Measurements from ENCODE around the gene KIF24.

Gene KIF24

GRCh38 chr9:34328500-34328986 lies 525 bp downstream of the KIF24 start:
- ChIA-PET CTCF (interaction anchor here (1.2 to 1.9 kb wide), 2 partner anchors 10 to 48 kb away, joined by 5 to 9 read pairs; partner anchors contain the start of gene MYORG), POLR2A (no interaction called here)
- no peak for TF ChIP-seq CTCF (IDR thresholded peaks at IDR 0.05; ENCODE audit: control extremely low read depth, extremely low read depth, low read depth, missing control alignments)
- DNase-seq (ENCODE audit: extremely low spot score), result no peak

DNA sequence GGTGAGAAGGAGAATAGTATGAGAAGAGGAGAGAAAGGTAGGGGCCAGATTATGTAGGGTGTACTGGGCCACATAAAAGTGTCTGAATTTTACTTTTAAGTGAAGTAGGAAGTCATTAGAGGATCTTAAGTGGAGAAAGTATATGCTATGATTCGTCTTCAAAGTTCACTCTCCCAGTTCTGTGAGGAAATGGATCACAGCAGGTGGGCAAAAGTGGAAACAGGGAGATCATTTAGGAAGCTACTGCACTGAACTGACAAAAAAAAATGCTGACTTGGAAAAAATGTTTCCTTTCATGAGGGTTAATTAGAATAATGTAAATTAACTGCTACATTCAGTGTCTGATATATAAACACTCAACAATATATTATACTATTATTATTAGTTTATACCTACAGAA lies 2.4 kb downstream of the KIF24 start:
- TF ChIP-seq CTCF (IDR thresholded peaks at IDR 0.05; ENCODE audit: control extremely low read depth, extremely low read depth, low read depth, missing control alignments), result no peak
- POLR2A ChIA-PET, result no interaction called here

GRCh38 chr9:34322899-34323591 lies 6.0 kb downstream of the KIF24 start:
- POLR2A ChIA-PET, result no interaction called here
- CTCF ChIA-PET, result no interaction called here
- TF ChIP-seq CTCF (IDR thresholded peaks at IDR 0.05; ENCODE audit: control extremely low read depth, extremely low read depth, low read depth, missing control alignments), result no peak
- DNase-seq (ENCODE audit: extremely low spot score), result no peak

More for the DNA sequence above, 2.4 kb downstream of the KIF24 start:
- no peak for DNase-seq (ENCODE audit: extremely low spot score)
- CTCF ChIA-PET, result interaction anchor here (1.9 kb wide), 1 partner anchor 50 kb away, joined by 9 read pairs; the partner anchor contains the start of gene MYORG

GRCh38 chr9:34321451-34321850 lies 7.6 kb downstream of the KIF24 start:
- DNase-seq (ENCODE audit: extremely low spot score), result no peak
- TF ChIP-seq CTCF (IDR thresholded peaks at IDR 0.05; ENCODE audit: control extremely low read depth, extremely low read depth, low read depth, missing control alignments), result no peak
- POLR2A ChIA-PET, result no interaction called here
- CTCF ChIA-PET, result interaction anchor here (0.7 kb wide), 1 partner anchor 10 kb away, joined by 3 read pairs; no protein-coding TSS in a partner anchor

- ChIA-PET POLR2A (no interaction called here), CTCF (interaction anchor here (1.5 to 1.7 kb wide), 2 partner anchors 10 to 14 kb away, joined by 3 to 5 read pairs; no protein-coding TSS in a partner anchor)
- no peak for TF ChIP-seq CTCF (IDR thresholded peaks at IDR 0.05; ENCODE audit: control extremely low read depth, extremely low read depth, low read depth, missing control alignments)
- DNase-seq (ENCODE audit: extremely low spot score), result no peak
Observed at GRCh38 chr9:34318163-34318790, 10.8 kb downstream of the KIF24 start.

- DNase-seq (ENCODE audit: extremely low spot score), result no peak
- CTCF ChIA-PET, result interaction anchor here (1.5 kb wide), 1 partner anchor 15 kb away, joined by 3 read pairs; no protein-coding TSS in a partner anchor
- POLR2A ChIA-PET, result no interaction called here
- no peak for TF ChIP-seq CTCF (IDR thresholded peaks at IDR 0.05; ENCODE audit: control extremely low read depth, extremely low read depth, low read depth, missing control alignments)
Observed at GRCh38 chr9:34317436-34317835, 11.6 kb downstream of the KIF24 start.
